ENCODE data around the gene FAAH.
A peak's percentile ranks its signal among the peaks of the same experiment; 100 is the strongest.

FAAH gene

DNA sequence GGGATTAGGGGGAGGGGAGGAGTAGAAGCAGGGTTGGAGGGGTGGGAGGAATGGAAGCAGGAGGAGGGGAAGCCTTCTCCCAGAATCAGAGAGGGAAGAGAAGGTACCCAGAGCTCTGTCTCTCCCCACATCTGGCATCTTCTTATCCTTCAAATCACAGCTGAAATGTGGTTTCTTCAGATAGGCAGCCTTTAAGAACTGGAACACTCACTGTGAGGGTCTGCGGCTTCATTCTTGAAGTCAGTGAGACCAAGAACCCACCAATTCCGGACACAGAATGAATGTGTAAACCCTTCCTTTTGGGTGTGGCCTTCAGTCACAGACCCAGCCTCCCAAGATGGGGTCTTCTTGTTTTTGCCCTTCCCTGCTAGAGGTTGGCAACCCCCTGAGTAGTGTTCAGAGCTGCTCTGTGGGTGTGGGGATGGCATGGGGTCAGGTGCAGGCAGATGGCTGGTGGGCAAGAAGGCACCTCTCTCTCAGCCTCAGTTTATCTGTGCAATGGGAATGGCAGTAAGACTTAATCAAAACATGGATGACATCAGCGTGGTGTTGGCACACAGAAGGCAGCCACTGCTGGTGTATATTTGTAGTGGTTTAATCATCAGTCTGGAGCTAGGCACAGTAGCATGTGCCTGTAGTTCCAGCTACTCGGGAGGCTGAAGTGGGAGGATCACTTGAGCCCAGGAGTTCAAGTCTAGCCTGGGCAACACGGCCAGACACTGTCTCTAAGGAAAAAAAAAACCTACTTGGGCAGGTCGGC is 7.2 kb downstream of the FAAH start:
- DNase-seq (ENCODE audit: low spot score): no peak

DNA sequence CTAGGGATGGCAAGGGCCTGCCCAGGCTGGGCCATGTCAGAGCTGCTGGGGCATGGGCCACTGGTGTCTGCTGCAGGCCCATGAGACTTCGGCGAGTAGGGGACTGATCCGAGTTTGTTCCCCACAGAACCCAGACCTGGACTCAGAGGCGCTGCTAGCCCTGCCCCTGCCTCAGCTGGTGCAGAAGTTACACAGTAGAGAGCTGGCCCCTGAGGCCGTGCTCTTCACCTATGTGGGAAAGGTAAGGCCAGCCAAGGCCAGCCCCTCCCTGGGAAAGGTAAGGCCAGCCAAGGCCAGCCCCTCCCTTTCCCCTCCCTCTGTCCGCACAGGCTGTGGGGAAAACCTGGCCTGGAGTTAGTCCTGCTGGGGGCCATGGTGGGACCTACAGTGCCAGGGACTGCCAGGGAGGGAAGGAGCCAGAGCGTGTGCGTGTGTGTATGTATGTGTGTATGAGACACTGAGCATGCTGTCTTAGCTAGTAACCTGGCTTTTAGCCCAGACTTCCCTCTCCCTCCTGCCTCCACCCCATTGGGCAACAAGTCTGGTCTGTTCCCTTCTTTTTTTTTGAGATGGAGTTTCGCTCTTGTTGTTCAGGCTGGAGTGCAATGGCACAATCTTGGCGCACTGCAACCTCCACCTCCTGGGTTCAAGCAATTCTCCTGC is 8.0 kb downstream of the FAAH start:
- DNase-seq (ENCODE audit: low spot score): peak; percentile 63

DNA sequence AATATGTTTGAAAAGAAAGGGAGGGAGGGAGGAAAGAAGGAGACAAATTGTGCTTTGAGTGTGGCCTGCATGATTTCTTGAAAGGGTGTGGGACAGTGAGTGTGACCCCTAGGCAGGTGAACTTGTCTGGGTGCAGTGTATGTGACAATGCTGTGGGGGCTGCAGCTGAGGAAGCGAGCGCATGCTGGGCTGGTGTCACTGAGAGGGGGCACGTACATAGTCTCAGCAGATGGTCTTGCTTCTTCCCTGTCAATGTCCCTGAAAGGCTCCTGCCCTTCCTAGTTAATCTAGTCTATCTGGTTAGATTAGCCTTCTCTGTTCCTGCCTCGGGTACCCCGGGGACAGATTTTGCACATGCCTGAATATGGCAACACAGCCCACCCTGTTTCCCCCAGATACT is 9.8 kb downstream of the FAAH start:
- no peak for DNase-seq (ENCODE audit: low spot score)

DNA sequence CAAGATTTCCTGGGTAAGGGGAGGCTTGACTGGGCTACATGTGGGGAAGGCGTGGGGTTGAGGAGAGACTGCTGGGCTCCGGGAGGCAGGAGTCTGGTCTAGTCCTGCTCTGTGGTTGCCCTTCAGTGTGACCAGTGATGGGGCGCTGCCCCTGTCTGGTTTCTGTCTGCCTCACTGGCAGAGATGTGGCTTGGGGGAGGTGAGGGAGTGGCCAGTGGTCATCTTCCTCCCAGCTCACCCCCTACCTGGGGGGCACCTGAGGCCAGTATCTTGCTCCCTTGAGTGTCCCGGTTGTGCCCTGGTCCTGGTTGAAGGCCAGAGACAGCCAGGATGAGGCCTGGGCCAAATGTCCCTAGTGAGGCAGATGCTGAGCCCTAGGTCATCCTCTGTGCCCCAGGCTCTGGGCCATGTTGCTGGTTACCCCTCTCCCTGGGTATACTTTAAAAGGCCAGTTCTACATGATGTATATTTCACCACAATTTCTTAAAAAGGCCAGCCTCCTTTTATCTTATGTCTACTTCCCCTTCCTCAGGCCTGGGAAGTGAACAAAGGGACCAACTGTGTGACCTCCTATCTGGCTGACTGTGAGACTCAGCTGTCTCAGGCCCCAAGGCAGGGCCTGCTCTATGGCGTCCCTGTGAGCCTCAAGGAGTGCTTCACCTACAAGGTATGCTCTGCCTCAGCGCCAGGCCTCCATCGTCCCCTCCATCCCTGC is 10.5 kb downstream of the FAAH start:
- no peak for DNase-seq (ENCODE audit: low spot score)

DNA sequence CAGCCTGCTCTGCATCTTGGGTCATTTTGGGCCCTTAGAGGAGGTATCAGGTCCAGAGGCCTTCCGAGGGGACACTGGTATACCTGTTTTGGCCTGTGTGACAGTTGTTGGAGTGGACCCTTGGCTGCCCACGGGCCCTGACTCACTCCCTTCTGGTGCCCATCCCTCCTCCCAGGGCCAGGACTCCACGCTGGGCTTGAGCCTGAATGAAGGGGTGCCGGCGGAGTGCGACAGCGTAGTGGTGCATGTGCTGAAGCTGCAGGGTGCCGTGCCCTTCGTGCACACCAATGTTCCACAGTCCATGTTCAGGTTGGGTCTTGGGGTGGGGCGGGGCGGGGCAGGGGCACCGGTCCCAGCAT is 11.1 kb downstream of the FAAH start:
- DNase-seq (ENCODE audit: low spot score): no peak

DNA sequence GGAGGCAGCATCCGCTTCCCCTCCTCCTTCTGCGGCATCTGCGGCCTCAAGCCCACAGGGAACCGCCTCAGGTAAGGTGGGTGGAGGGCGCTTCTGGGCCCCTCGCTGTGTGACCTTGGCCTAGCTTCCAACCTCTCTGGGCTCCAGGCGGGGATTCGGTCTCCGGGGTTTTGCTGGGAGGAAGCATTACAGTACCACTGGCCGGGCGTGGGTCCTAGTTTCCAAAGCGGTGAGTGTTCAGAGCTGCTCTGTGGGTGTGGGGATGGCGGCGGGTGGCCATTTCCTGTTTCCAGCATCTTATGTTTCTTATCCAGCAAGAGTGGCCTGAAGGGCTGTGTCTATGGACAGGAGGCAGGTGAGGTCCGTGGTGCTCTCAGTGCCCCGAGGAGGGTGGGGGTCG is 11.6 kb downstream of the FAAH start:
- no peak for DNase-seq (ENCODE audit: low spot score)

DNA sequence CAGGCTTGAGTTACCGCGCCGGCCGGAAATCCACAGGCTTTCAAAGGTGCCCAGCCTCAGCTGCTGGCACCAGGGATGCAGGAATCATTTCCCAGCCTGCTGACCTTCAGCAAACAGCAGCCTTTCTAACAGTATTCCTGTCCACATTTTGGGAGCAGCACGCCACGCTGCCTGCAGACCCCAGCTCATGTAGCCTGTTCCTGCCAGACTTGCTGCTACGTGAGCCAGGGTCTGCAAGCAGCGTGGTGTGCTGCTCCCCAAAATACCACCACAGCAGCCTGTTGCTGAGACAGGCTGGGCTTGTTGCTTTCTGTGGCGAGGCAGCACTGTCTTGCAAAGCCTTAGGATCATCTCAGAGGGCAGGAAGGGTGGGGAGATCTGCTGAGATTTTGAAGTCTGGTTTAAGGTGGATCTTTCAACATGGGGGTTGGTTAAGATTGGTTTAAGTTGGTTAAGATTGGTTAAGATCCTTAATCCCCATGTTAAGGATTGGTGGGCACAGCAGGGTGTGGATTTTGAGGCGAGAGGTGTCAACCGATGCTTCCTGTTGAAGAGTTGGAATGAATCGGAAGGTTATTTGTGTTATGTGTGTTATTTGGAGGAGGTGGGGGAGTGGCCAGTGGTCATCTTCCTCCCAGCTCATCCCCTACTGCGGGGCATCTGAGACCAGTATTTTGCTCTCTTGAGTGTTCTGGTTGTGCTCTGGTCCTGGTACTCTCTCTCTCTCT is 12.9 kb downstream of the FAAH start:
- no peak for DNase-seq (ENCODE audit: low spot score)

DNA sequence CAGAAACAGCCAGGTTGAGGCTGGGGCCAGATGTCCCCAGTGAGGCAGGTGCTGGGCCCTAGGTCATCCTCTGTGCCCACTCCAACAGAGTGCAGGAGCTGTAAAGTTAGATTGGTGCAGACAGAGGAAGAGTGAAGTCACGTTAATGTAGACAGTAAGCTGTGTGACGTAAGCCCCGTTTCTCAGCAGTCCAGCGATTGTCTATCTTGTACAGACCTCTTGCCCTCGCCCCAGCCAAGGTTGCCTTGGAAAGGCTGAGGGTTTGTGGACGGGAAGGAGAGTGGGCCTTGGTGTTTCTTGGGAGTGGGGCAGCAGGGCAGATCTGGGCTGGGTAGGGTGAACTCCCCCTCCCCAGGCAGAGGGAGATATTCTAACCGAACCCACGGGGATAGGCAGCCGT is 13.5 kb downstream of the FAAH start:
- DNase-seq (ENCODE audit: low spot score): no peak

DNA sequence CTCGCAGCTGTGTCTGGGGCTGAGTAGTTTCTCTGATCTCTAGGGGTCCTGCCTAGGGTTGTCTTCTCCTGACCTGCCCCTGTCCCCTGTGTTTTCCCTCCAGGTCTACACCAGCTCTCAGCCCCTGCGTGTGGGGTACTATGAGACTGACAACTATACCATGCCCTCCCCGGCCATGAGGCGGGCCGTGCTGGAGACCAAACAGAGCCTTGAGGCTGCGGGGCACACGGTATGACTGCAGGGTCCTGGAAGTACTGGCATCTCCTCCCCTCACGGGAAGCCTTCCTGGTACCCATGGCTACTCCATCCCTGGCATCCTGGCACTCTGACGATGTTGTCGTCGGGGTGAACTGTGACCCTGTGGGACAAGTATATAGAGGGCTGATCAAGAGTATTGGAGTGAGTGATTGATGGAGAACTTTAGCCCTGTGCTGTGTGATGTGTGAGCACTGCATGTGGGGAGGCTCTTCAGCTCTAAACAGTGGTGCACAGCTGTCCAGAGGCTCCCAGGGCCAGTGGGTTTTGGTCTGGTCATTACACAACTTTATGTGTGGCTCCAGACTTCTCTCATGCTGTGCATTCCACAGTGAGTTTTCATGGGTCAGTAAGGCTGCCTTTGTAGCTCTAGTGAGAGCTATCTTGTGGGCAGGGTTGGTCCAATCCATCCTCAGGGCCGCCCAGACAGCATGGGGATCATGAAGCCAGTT is 14.4 kb downstream of the FAAH start:
- DNase-seq (ENCODE audit: low spot score): no peak

DNA sequence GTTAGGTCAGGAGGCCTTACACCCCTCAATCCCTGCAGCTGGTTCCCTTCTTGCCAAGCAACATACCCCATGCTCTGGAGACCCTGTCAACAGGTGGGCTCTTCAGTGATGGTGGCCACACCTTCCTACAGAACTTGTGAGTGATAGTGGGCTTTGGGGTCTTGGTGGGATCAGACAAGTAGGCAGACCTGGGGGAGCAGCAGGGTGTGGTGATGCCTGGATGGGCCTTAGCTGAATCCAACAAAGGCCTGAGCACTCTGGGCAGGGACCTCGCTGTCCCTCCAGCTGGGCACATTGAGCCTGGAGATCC is 14.9 kb downstream of the FAAH start:
- no peak for DNase-seq (ENCODE audit: low spot score)

DNA sequence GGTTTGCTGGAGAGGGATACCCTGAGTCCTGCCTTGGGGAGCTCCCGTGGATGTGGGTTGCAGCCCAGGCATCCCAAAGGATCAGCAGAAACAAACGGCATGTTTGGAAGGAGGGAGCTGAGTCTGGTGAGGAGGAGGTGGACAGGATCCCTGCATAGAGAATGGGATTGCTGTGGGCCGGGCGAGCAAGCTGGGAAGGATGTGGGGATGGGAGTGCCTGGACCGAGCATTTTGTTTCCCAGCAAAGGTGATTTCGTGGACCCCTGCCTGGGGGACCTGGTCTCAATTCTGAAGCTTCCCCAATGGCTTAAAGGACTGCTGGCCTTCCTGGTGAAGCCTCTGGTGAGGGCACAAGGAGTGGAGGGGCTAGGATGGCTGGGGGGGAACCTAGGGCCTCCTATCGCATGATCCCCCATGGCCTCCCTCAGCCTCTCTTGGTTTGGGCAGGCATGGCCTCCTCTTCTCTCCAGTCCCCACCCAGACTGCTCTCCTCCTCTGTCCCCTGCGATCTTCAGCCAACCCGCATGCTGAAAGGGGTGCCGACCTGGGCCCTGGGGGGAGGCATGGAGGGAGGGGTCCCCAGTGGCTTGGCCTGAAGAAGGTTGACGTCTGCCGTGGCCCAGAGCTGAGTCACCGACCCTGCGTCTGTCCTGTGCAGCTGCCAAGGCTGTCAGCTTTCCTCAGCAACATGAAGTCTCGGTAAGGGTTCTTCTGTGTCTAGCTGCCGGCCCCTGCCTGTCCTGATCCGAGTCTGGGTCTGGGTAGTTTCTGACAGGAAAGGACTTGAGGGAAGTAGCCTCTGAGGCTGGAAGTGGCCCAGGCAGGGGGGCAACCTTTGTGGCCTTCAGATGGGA is 16.3 kb downstream of the FAAH start:
- no peak for DNase-seq (ENCODE audit: low spot score)

DNA sequence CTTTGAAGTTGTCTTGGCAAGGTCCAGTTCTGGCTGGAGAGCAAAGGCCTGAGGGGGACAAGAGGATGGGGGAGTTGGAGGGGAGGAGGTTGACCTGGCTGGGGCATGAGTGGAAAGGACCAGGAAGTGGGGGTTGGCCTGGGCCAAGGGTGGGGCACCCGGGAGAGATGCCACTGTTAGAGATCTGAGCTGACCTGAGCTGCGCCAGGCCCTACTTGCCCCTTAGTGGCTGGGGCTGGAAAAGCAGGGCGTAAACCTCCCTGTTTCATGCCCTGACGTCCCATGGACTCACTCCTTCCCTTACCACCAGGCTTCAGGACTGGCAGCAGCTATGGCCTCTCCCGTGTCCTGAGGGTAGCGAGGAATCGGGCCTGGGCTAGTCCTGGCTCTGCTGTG is 16.9 kb downstream of the FAAH start:
- DNase-seq (ENCODE audit: low spot score): no peak

DNA sequence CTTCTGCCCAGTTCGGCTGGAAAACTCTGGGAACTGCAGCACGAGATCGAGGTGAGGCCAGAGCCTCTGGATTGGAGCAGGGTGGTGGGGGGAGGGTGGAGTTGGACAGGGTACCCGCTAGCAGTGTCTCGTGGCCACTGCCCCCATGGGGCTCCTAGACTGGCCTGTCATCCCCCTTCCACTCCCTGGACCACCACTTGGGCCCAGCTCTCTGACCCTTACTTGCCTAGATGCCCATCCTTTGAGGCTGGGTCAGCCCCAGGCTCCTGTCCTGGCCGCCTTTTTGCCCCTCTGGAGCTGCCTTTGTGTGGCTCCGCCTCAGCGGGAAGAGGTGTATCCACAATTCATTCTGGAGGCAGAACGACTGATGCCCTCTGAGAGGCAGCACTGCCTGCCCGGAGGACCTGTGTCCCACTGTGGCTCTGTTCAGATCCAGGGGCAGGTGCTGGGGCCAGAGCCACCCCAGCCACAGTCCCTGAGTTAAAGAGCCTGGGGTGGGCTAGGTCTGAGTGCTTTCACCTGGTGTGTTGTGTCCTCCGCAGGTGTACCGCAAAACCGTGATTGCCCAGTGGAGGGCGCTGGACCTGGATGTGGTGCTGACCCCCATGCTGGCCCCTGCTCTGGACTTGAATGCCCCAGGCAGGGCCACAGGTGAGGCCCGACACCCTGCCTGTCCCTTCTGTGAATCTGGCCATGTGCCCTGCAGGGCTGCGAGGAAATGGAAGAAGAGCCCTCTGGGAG is 17.7 kb downstream of the FAAH start:
- DNase-seq (ENCODE audit: low spot score): no peak

DNA sequence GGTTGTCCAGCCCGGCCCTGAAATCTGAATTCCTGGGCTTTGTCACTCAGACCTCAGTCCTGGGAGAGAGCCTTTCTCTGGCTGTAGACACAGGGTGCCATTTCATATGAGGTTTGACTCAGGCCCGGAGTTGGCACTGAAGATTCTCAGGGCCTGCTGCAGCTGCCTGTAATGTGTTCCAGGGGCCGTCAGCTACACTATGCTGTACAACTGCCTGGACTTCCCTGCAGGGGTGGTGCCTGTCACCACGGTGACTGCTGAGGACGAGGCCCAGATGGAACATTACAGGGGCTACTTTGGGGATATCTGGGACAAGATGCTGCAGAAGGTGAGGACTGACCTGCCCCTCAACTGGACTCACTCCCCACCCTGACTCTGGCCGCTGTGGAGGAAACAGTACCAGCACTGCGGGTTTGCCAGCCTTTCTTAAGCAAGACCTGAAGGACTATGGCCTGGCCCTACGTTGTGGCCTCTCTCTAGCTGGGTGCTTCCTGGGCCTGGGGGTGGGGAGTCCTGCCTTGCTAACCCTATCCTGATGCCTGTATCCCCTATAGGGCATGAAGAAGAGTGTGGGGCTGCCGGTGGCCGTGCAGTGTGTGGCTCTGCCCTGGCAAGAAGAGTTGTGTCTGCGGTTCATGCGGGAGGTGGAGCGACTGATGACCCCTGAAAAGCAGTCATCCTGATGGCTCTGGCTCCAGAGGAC is 18.9 kb downstream of the FAAH start:
- no peak for DNase-seq (ENCODE audit: low spot score)

DNA sequence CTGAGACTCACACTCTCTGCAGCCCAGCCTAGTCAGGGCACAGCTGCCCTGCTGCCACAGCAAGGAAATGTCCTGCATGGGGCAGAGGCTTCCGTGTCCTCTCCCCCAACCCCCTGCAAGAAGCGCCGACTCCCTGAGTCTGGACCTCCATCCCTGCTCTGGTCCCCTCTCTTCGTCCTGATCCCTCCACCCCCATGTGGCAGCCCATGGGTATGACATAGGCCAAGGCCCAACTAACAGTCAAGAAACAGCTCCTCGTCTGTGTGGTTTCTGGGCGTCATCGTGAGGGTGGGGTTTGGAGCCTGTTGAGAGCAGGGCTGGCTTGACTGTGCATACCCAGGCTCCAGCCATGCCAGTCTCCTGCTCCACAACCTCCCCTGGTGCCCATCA is 19.5 kb downstream of the FAAH start:
- peak; percentile 58 for DNase-seq (ENCODE audit: low spot score)

DNA sequence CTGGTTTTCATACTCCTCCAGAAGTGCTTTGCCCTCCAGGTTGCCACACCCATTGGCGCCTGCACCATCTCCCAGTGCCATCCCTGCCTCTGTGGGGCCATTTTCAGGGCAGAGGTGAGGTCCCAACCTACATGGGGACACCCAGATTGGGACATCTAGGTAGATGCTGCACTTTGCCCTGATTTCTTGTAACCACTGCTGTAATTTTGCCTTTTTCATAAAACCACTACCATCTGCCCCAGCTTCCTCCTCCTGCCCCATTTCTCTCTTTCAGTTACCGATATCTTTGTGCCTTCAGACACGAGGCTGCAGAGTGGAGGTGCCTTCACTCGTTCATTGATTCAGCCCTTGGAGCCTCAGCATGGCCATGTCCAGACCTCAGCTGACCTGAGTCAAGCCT is 21.4 kb downstream of the FAAH start:
- no peak for DNase-seq (ENCODE audit: low spot score)

DNA sequence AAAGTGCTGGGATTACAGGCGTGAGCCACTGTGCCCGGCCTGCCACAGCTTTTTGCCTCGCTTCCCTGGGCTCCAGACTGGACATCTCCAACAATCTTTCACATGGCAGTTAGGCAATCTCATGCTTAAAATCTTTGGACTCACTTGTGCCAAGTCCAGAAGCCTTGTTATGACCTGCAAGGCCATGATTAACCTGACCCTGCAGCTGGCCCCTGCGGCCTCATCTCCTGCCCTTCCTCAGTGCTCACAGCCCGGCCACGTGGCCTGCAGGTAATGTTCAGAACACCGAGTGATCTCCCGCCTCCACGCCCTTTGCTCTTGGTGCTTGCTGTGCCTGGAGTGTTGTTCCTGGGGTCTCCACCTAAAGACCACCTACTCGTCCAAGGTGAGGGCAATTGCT is 24.9 kb downstream of the FAAH start:
- no peak for DNase-seq (ENCODE audit: low spot score)

DNA sequence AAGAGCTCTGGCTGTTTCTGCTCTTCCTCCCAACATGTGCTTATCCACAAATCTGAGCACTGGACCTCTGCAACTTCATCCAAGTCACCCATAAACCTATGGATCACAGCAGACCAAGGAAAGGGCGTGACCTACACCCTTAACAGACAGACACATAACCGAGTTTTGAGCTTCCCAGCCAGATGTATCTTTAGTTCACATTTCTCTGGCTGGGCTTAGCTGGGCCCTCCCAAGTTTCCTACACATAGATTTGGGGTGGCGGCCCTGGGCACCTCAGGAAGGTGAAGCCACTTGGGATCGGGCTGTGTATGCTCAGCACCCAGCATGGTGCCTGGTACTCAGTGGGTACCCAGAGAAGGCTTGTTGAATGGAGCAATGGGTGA is 26.4 kb downstream of the FAAH start:
- no peak for DNase-seq (ENCODE audit: low spot score)

DNA sequence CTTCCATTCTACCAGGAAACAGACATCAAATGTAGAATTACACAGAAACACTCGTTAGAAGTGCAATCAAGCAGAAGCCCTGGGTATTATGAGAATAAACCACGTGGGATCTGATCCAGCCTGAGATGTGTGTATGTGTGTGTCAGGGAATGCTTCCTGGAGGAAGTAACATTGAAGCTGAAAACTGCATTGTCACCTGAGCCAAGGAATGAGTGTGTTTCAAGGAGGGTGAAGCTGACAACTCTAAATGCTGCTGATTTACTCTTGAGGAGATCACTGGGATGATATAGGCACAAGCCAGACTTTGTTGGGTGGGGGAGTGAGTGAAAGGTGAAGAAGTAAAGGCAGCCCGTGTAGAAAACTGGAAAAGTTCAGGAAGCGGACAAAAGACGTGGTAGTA is 27.6 kb downstream of the FAAH start:
- DNase-seq (ENCODE audit: low spot score): no peak

DNA sequence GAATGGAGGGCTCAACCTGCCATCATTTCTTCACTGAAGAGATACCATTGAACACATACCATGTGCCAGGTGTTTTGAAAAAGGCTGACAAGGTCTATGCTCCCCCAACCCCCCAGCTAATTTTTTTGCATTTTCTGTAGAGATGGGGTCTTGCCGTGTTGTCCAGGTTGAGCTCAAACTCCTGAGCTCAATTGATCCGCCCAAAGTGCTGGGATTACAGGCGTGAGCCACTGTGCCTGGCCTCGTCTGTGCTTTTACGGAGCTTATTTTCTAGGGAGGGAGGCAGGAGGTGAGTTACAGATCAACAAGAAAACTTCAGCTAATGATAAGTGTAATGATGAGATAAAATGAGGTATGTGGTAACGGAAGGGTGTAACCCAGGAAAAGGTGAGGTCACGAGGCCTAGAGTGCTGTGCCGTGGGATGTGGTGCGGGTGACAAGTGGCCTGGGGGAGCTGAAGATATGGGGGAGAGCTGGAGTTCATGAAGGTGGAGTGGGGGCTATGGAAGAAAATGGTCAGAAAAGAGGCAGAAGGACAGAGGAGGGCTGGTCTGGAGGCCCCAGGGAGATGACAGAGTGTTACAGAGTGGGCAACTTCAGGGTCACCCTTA is 28.2 kb downstream of the FAAH start:
- no peak for DNase-seq (ENCODE audit: low spot score)
